HG02970 (cell line): ENCODE data around the gene MATN4.

Source experiments
- ATAC-seq: cut with Tn5 transposase; IDR thresholded peaks from one replicate; pipeline ENCODE4 v1.9.1; 2021; ENCODE audit warnings: mild to moderate bottlenecking, moderate library complexity, moderate number of reproducible peaks; ENCODE audit not compliant: unreplicated experiment, low FRiP score

The MATN4 gene

GRCh38 chr20:45293041-45294002 lies 14.8 kb downstream of the MATN4 start:
- no peak for ATAC-seq

GRCh38 chr20:45292343-45292742 lies 15.8 kb downstream of the MATN4 start:
- no peak for ATAC-seq

- no peak for ATAC-seq
Measured at GRCh38 chr20:45291526-45291925, 16.6 kb downstream of the MATN4 start.

DNA sequence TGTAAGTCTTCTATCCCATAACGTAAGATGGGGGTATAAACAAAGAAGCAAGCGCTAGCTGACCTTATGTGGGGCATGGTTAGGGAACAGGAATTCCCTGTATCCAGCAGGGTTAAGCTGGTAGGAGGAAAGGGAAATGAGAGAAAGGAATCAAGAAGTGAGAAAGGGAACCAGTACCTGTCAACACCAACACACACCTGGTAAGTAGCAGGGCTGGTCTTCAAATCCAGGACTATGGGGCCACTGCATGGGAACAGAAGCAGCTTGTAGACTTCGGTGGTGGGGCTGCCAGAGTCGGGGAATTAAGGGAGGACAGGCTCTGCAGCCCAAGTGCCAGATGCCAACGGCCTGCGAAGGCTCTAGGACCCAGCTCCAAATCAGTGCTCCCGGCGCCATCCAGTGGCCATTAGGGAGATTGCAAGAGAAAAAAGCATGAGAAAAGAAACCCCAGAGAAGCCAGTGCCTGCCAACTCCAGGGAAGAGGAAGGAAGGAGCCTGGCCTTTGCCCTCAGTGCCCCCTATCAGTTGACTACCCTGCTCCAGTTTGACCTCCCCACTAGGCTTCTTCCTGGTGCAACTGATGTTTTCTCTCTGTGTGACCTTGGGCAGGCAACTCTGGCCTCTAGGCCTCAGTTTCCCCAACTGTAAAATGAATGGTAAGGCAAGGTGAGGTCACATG lies 17.3 kb downstream of the MATN4 start:
- ATAC-seq = no peak

DNA sequence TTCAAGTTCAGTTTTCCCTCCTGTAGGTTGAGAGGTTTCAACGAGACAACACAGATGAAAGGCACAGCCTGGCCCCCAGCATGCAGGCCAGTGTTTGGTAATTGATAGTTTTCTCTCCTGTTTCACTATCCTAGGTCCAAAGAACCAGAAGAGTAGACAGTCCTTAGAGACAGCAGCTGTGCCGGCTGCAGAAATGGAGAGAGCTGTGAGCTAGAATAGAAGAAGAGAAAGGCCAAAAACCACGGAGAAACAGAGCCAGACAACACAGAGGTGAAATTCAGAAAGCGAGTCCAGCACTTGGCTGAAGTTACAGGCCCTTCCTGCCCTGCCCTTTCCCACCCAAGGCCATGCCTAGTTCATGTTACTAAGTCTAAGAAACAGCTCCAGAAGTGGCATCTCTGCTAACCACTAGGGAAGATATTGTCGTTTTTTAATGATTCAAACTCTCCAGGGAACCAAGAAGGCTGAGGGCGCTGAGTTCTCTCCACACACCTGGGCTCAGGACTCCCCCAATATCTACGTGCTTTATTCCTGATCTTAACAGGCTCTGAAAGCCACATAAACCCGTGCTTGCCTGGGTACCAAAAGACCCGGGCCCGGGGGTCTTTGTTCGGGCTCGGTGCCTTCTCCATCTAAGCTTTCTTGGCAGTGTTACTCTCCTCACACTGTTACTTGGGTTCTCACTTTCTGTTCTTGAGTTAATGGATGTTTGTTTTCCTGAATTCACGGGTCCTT lies 18.0 kb downstream of the MATN4 start:
- no peak for ATAC-seq

DNA sequence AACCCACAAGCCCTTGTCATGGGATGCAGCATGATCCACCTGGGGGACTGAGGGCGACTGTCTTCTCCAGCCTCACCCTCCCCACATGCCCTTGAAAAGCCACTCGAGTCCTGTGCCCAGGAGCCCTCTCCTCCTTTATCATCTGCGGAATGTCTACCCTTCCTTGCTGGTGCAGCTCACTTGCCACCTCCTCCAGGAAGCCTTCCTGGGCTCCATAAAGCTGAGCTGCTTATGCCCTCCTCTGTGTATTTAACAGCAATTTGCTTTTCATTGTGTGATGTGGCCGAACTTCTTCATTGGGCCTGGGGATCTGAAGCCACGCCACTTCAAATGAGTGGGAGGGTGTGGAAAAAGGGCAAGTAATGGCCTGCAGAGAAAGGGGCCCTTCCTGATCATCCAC lies 19.2 kb downstream of the MATN4 start:
- ATAC-seq = no peak

DNA sequence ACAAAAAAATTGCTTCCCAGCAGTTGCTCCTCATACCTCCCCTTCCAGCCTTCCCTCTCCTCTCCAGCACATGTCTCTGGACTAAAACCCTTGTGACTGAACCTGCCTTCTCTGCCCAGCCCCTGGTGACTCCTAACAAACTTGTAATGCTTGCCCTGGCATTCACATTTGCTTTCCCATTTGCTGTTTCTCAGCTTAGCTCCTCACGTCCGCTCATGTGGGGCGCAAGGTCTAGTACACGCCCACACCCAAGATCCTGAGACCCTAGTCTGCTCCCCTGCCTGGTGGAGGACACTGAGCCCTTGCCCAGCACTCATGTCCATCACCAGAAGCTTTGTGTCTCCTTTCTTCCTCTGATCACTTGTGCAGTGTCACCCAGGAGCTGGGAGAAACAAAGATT lies 19.7 kb downstream of the MATN4 start:
- ATAC-seq = no peak

DNA sequence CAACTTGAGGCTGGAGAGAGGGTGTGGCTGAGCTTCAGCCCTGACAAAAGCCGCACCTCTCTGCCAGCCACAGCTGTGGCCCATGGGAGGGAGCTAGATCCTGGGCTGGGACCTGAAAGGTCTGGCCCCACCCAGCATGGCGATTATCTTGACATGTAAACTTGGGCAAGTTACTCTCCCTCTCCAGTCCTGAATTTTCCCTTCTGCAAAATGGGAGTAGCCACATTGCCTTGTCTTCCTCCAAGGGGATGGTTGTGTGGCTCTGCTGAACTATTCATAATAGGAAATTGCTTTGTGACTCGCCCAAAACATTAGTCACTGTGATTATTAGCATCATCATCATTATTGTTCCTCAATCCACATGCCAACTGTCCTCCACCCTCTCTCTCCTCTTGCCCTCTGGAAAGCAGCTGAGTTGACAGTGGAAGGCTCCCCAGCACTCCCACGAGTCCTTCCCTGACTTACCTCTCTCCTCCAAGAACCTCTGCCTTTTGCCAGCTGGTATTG lies 24.5 kb downstream of the MATN4 start:
- ATAC-seq = no peak

- no peak for ATAC-seq
Measured at GRCh38 chr20:45282700-45283550, 25.2 kb downstream of the MATN4 start.

DNA sequence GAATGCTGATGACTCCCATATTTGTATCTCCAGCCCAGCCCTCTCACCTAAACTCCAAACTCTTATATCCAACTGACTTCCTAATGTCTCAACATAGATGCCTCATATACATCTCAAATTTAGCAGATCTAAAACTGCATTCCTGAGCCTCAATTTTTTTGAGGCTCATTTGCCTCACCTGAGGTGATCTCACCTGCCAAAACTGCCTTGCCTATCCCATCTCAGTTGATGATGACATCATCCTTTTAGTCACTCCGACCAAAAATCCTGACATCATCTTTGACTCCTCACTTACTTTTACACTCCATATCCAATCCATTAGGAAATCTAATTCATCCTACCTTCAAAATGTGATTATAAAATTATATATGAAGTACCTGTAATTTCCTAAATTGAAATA lies 28.1 kb downstream of the MATN4 start:
- no peak for ATAC-seq

DNA sequence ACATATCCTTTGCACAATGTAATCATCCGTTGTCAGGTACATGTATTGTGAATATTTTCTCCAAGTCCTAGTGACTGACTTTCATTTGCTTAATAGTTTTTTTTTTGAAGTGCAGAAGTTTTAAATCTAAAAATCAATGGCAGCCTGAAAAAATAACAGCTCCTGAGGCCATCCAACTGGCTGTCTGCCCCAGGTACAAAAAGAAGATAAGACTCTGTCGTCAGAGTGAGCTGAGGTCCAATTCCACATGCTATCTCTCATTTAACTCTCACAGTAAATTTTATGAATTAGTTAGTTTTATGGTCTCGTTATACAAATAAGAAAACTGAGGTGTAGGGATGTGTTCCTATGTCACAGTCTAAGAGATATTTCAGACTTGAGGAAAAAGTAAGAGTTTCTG lies 32.8 kb downstream of the MATN4 start:
- no peak for ATAC-seq

- ATAC-seq = no peak
Measured at GRCh38 chr20:45269754-45270270, 38.3 kb downstream of the MATN4 start.

GRCh38 chr20:45269056-45269455 lies 39.0 kb downstream of the MATN4 start:
- ATAC-seq = no peak

DNA sequence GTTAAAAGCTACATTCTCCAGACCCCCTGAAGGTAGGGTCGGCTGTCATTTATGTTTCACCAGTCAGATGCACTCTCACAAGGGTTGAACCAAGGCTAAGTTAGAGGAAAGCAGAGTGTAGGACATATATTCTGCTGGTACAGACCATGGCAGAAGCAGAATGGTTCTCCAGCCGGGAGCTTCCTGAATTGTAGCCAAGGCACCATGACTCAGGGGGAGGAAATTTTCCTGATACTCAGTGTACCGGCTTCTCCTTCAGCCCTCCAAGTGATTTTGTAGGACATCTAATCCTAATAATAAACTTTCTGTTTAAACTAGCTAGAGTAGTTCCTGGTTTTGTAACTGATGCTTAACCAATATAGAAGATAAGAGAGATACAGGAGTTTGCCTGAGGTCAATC lies 39.6 kb downstream of the MATN4 start:
- ATAC-seq = no peak

- ATAC-seq = no peak
Measured at GRCh38 chr20:45266977-45267376, 41.1 kb downstream of the MATN4 start.

DNA sequence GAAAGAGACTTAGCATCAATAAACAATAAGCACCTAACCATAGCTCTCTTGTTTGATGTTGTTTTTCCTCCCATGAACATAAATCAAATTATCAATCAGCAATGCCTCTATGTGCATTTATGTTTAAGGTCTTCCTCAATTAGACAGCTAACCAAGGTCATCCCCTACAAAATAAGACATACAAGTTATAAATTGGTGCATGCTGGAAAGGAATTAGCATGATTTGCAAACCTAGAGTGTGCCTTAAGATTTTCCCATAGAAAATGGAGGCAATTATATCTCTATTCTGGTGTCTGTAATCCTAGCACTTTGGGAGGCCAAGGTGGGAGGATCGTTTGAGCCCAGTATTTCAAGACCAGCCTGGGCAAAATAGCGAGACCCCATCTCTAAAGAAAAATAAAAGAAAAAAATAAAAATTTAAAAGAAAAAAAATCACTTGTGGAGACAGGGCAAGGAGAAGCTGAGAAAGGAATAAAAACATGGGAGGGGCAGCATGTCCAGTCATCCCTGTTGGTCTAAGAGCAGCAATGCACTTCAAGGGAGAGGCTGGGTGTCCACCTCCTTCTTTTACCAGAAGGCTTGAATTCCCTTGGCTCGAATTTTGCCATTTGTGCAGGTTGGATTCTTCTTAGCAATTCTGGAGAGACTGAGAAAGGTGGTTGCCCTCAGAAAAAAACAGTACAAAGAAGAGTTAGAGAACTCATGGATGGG lies 44.4 kb downstream of the MATN4 start:
- ATAC-seq = no peak

- ATAC-seq = no peak
Measured at GRCh38 chr20:45258664-45259063, 49.4 kb downstream of the MATN4 start.

GRCh38 chr20:45258259-45258658 lies 49.8 kb downstream of the MATN4 start:
- ATAC-seq = no peak

GRCh38 chr20:45257711-45258110 lies 50.4 kb downstream of the MATN4 start:
- no peak for ATAC-seq
